NCI-H345 (cell line): ENCODE measurements around the gene LTBP1.
A peak's percentile ranks its signal among the peaks of the same experiment; 100 is the strongest.
"Not testable (repeated sequence)": the region's sequence is repeated elsewhere in the genome, so short reads cannot be mapped to it uniquely, and the experiment has no call there.

Experiments used
- DNase-seq: peaks from one replicate; lab custom pipeline; 2025; lab: John Stamatoyannopoulos, UW

The LTBP1 gene

DNA sequence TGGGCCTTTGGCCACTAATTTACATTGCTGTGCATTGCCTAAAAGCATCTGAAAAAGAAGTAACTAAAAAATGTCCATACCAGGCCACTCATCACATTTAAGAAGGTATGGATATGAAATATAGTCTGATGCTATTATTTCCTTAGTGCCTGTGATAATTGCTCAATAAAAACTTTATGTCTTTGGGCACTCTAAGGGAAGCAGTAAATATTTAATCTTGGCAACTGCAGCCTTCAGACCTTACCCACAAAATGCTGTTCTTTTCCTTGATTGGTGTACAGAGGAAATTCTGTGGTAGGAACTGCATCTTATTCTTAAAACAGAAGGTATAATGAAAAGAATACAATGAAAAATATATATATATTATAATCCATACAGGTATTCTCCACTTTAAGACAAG is 403.9 kb downstream of the LTBP1 start:
- DNase-seq: no peak

DNA sequence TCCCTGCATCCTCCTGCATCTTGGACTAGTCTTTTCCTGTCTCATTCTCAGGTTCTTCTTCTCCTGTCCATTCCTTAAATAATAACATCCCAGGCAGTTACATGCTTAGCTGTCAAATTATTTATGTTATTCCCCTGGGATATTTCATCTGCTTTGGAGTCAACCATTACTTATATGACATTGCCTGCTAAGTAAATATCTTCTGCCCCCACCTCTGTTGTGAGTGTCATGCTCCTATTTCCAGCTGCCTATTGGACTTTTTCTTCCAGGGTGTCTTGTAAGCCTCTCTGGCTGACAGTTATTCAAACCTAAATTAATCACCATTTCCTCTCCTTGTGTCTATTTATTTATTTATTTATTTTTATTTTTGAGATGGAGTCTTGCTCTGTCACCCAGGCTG is 405.0 kb downstream of the LTBP1 start:
- DNase-seq: no peak

DNA sequence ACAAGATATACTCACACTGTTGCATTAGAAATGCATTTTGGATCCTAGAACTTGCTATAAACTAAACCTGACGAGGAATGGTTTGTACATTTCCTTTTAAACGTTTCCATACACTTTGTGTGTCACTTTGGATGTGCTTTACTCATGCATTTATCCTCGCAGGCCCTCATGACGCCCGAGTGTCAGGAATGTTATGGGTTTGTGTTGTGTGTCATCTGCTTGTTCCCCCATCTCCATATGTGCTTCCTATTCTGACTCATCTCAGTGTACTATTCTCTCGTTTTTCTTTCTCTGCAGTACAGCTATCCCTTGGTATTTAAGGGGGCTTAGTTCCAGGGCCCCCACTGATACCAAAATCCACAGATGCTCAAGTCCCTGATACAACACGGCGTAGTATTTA is 408.2 kb downstream of the LTBP1 start:
- DNase-seq: no peak

DNA sequence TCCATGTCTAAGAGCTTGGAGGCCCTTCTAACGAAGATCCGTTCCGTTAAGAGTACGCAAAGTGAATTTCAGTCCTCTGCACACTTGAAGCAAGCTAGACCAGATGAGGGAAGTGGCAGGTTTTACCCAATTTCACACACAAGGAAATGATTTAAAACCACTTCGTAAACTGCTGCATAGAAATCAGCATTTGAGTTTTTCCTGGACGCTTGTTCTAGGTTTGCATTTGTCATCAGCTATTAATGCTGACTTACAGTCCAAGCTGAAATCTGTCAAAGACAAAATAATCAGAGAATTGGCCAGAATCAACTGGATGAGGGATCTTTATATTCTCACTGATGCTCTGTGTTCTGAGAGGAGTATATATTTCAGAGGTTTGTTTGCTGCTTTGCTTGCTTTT is 412.1 kb downstream of the LTBP1 start:
- no peak for DNase-seq

DNA sequence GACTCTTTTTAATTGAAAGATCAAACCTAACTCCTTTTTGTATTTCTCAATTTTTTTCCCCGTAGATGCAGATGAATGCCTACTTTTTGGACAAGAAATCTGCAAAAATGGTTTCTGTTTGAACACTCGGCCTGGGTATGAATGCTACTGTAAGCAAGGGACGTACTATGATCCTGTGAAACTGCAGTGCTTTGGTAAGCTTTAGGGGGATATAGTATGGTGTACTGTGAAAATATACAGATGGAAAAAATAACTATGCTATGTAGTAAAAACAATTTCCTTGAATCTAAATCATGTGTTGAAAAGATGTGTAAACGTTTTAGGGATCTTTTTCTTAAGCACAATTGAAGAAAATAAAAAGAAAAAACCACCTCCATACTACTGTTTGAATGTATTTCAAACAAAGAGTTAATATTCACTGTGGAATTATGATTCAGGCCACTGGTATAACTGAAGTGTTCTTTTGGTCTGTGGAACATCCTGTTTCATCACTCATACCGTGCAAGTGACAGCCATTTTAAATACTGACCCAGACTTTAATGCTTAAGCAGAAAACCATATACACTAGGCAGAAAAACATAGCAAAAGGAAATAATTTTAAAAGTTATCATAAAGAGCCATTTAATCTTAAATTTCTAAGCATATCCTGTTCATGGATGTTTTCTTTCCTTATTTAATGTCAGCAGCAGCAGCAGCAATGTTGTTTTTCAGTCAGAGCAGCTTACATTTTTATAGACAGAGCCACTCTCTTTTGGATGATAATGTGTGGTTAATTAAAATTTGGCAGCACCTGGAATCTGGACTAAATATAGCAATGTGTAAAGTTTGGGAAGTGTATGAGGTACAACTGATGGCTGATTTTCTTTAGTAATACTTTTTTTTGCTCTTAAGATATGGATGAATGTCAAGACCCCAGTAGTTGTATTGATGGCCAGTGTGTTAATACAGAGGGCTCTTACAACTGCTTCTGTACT is 416.9 kb downstream of the LTBP1 start:
- no peak for DNase-seq

DNA sequence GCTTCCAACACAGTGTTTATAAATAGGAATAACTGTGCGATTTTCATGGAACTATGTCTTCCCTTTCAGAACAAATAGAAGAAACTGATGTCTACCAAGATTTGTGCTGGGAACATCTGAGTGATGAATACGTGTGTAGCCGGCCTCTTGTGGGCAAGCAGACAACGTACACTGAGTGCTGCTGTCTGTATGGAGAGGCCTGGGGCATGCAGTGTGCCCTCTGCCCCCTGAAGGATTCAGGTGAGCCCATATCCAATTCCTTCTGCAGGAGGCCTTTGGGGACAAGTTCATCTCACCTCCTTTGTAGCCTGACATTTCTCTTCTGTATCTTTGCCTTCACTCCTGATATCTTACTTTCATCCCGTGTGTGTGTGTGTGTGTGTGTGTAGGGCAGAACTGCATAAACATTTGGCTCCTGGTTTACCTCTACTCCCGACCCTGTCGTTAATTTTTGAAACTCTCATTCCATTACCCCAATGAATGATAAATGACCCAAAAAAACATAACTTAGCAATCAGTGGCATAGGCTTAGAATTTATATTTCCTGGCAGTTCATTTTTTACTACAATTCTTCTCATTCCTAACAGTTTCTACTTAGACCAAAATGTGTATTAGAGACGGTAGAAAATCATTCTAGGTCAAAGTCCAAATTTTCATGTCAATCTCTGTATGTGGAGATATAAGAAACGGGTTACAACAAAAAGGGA is 418.7 kb downstream of the LTBP1 start:
- DNase-seq: no peak

DNA sequence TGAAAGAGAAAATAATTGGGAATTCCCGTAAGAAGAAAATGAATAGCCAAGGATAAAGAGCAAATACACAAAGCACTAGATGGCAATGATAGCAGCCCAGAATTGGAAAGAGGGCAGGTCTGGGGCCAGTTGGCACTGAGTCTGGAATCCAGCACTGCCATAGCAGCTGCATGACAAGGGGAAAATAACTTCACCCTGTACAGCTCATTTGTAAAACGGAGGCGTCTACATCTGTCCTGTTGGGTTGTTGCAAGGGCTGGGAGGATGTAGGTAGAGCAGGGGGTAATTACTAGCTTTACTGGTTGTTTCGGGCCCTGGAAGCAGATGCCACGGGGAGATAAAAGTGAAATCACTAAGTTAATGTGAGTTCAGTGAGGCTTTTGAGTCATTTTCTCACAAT is 419.7 kb downstream of the LTBP1 start:
- no peak for DNase-seq

DNA sequence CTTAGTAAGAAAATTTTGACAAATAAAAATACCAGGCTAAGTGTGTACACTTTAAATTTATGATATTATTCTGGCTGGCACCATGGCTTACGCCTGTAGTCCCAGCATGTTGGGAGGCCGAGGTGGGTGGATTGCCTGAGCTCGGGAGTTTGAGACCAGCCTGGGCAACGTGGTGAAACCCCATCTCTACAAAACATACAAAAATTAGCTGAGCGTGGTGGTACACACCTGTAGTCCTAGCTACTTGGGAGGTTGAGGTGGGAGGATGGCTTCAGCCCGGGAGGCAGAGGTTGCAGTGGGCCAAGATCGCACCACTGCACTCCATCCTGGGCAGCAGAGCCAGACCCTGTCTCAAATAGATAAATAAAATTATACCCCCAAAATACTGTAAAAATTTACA is 421.8 kb downstream of the LTBP1 start:
- not testable (repeated sequence) for DNase-seq

DNA sequence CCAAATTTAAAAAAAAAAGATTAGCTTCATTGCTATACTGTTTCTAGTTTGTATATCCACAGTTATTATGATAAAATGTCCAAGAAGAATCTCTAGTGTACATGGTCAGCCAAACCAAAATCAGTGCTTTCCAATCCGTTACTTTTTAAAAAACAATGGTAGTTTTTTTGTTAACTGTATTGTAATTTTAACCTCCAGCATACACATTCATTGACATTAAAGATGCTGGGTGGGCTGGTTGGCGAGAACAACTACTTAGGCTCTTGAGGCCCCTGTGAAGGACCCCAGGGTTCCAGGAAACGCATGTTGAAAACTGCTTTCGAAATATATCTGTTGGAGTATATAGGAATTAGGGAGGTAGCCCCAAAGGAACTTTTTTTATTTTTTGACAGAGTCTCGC is 422.4 kb downstream of the LTBP1 start:
- no peak for DNase-seq

DNA sequence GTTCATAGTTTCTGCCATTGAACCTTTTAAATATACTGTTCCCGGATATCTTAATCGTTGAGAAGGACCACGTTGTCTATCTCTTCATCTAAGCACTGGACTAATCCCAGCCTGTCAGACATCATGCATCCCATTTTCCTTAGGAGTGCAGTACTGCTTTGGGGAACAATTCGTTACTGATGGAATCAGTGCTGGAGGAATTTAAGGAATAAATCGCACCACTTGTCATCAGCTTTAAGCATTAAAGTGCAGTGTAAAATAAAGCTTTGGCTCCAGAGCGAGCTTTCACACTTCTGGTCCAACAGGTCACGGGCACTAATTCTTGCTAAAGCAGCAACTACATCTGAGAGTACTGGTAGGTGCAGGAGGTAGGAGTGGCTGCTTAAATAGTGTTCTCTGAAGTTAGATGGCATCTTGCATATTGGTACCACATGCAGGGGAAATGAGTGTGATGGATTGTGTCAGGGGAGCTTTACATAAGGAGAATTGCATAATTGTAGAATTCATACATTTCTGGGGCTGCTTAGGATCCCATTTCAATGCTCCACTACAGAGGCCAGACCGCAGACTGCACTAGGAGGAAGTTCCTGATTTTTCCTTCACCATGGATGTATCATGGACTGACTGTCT is 424.0 kb downstream of the LTBP1 start:
- no peak for DNase-seq

DNA sequence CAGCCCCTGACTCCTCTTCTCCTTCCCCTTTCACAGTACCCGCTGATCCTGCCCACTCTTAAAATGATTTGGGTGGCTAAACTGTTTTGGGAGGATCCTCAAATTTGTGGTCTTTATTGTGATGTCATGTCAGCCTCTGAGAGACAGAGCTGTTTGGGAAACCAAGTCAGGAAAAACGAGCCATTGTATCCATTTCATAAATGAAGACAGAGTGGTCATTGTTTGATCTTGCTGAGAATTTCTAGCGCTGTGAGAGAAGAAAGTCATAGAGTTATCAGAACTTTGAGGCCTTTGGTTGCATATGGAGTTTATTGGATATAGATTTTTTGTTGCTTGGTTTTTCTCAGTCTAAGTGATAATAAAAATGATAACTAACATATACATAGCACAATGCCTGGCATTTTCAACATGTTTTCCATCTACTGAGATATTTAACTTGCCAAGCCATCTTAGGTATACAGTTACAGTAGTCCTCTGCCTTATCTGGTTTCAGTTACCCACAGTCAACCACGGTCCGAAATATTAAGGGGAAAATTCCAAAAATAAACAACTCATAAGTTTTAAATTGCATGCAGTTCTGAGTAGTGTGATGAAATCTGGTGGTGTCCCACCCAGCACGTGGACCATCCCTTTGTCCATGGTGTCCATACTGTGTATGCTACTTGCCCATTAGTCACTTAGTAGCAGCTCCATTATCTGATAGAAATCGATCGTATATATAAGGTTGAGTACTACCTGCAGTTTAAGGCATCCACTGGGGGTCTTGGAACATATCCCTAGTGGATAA is 424.7 kb downstream of the LTBP1 start:
- DNase-seq: no peak

DNA sequence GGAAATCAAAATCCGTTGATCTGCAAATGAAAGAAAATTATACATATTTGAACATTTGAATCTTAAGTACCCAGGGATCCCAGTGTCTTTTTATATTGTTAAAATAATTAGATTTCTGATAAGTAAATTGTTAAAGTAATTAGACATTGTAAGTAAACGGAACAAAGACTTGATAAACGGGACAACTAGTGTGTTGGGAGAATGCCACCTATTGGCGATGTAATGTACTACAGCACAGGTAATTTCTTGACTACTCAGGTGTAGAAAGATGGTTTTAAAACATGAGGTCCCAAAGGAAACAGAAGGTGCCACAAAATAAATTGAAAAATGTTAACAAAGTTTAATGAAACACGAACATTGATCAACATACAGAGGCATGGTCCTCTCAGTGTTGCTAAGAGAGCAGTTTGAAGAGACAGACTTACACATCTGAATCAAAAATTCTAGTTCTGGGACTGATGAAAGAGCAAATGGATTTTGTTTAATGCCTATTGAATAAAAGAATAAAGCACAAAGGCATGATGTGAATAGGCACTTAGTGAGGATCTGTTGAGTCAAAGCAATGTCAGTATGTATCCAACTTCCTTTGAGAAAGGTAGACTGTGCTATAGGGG is 426.3 kb downstream of the LTBP1 start:
- peak; percentile 52 for DNase-seq

DNA sequence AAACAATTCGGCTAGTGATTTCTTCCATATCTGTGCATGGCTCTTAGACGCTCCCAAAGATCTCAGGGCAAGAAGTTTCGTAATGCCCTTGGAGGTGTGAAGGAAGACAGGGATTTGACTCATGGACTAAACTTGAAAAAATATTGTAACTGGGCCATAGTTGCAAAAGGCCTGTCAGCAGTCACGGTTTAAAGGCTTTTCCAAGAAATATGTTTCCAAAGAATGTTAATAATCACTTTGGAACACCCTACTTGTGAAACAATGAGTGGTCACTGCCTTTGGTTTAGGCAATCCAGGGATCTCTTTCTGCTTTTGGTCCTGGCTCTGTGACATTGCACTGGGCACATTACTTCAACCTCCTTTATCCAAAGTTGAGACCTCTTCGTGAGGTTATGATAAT is 427.2 kb downstream of the LTBP1 start:
- no peak for DNase-seq

DNA sequence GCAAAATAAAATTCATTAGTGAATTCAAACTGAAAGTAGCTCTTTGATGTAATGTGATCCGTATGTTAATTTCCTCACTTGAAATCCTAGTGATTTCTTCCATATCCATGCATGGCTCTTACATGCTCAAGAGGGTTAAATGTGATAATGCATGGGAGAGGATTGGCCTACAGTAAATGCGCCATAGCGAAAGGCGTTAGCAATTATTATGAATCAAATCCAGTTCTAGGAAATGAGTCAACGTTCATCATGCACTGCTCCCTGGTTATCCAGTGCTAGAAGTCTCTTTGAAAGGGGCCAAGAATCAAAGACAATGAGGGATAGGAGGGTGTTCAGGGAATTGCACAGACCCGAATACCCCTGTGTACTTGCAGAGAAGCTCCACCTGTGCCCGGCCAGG is 428.3 kb downstream of the LTBP1 start:
- no peak for DNase-seq

DNA sequence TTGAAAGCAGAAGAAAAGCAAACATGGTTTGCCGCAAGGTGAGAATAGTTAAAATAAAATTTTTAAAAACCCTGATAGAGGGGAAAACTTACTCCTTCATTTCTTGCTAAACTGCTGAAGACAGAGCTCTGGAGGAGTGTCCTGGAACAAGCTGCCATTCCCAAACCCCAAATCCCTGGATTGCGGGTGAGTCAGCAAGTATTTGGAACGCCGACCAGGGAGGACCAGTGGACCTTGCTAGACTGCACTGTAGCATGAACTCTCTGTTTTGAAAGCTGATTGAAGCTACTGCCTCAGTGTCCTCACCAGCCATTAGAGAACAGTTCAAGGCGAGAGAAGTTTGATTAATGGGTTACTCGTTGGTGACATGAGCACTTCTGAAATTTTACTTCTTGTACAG is 430.3 kb downstream of the LTBP1 start:
- no peak for DNase-seq

DNA sequence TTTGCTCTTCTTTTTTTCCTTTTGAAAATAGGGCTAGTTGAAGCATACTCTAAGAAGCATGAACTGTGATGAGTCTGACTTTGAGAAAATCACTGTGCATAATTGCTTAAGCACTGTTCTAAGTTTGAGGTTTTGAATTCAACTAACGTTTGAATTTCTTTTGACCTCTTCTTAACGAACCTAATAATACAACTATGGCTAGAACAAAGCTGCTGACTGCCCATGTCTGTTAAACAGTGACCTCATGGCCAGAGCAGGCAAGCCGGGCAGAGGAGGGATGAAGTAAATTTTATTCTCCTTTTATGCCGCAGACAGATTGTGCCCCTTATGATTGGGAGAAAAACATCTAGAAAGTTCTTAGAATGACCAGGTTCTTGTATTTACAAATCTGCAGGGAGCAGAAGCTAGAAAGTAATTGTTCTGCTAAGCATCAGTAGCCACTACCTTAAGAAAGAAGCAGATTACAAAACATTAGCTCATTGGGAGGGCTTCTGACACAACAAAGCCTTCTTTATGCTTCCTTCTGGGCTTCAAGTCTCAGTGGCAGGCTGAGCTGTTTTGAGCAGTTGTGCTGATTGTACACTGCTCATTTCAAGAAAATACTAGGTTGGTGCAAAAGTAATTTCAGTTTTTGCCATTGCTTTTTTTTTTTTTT is 431.9 kb downstream of the LTBP1 start:
- no peak for DNase-seq

DNA sequence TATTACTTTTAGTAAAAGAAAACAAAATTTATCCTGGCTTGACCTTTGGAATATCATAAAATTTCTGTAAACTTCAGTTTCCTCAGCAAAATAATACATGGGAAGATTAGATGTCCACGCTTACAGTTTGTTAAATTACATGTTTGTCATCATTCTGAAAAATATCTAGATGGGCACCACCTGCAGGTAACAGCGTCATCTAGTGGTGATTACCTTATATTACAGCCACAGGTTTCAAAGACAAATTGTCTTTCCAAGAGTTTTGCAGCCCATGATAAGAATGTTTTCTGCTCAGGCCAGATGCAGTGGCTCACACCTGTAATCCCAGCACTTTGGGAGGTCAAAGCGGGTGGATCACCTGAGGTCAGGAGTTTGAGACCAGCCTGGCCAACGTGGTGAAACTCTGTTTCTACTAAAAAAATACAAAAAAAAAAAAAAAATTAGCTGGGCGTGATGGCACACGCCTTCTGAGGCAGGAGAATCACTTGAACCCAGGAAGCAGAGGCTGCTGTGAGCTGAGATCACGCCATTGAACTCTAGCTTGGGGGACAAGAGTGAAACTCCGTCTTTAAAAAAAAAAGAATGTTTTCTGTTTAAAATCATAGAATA is 433.4 kb downstream of the LTBP1 start:
- no peak for DNase-seq

DNA sequence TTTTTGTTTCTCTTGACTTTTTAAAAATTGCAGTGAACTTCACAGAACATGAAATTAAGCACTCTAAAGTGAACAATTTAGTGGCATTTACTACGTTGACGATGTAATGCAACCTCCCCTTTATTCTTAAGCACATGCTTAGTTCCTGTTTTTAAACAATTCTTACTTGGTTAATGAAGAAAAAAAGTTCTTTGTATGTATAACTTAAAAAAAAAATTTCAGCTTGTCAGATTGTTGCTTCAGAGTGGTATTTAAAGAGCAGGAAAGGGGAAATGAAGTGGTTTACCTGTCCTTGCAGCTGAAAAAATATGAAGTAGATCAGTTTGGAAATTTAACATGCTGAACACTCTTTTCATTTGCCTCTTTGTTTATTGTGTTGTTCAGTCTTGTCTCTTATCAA is 434.0 kb downstream of the LTBP1 start:
- no peak for DNase-seq

DNA sequence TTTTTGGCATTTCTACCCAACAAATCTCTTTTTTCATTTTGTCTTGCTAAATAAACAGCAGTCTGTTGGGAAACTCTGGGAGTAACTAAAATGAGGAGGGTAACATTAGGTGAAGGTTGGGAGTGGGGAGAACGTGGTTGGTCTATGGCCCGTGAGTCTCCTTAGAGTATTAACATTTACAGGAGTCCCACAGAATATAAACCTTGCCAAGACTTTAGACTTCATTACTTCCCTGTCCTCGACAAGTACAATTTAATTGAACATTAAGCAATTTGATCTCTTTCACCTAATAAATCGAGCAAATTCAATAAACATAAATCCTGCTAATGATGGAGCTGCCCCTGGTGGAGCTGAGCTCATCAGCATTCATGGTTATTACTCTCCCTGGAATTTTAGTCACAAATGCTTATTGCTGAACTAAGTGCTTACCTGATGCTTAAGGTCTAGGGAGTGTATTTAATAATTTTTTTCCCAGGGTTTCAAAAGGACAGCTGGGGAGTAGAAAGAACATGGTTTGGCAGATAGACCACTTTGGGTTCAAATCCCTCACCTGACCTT is 434.6 kb downstream of the LTBP1 start:
- DNase-seq: no peak

DNA sequence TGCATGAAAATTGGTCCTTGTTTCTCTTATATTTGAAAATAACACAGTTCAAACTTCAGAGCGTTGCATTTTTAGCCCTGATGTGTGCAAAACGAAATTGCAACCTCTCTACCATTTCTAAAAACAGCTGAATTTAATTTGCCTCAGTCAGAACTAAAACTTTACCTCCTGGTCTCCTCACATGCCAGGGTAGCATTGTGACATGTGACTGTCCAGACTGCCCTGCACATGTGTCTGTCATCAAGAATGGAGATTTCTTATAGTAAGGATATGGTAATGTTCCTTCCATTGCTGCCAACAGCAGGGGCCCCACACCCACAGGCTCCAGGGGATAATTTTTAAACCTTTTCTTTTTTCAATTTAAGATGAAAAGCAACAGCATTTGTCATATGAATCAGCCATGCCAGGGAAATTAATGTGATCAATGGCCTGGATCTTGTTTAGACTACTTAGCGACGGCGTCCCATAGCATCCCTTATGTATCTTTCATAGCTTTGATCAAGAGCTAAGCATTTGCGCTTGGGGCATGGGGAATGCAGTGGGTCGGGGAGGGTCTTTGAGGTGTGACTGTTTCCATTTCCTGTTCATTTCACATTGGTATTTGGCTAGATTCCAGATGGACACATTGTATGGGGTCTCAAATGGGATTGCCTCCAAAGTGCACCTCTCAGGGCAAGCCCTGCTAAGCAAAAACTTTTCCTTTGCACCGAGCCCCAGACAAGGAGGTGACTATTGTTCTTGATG is 437.3 kb downstream of the LTBP1 start:
- no peak for DNase-seq
